AG09309 (cell line): Measurements from ENCODE around the gene CFAP90.

Source experiments
- DNase-seq: peaks from one replicate; pipeline ENCODE4 v3.0.0-alpha.2; 2010; ENCODE audit warnings: low read depth
- H3K4me3 ChIP-seq: 2 replicates; pipeline ENCODE4 v1.5.1; 2011; ENCODE audit warnings: mild to moderate bottlenecking, low read depth, low read length, moderate library complexity; ENCODE audit not compliant: control insufficient read depth
- CTCF ChIP-seq: IDR thresholded peaks from 2 replicates; pipeline ENCODE4 v1.5.1; 2011; ENCODE audit warnings: mild to moderate bottlenecking, low read depth, low read length, inconsistent platforms; ENCODE audit not compliant: insufficient read depth, control insufficient read depth; ENCODE audit errors: missing control alignments

Gene CFAP90

DNA sequence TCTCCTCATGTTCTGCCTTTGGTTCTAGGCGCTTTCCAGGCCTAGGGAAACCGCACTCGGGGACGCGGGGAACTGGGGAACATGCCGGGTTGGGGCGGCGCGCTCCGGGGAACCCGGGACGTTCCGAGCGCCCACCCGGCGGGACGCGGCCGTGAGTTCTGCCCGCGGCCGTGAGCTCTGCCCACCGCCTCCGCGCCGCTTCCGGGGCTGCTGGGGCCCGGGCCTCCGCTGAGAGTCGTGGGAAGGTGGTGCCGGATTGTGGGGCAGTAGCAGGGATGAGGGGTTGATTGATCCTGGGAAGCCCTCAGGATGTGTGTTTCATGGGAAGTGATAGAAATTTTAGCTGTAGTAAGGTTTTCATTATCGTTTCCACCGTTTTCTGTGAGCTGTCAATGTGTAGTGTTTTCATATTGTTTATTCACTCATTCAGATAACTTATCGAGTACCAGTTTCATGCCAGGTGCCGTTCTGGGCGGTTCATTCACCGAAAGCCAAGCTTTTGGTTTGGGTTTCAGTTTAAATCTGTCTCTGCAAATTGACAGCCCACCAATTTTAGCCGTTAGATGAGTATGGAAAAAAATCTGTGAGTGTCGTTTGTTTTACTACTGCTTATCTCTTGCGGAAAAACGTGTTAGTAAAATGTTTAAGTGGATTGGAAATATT lies 18.7 kb upstream of the CFAP90 start:
- DNase-seq = no peak
- peak overlapping the region; percentile 86 for H3K4me3 ChIP-seq
- no peak for TF ChIP-seq CTCF

GRCh38 chr5:7868773-7869473 lies 18.0 kb upstream of the CFAP90 start, which contains the start of the genes FASTKD3 and MTRR:
Gene FASTKD3, minus strand, starts transcription at chr5:7869031. Its CDS starts 948 bp downstream, at chr5:7868083.
Gene MTRR, plus strand, starts transcription at chr5:7869148. Its CDS starts 1,647 bp downstream, at chr5:7870795.
- TF ChIP-seq CTCF = no peak
- DNase-seq = peak; percentile 64
- H3K4me3 ChIP-seq = peak within 1 kb of the TSS; percentile 86

DNA sequence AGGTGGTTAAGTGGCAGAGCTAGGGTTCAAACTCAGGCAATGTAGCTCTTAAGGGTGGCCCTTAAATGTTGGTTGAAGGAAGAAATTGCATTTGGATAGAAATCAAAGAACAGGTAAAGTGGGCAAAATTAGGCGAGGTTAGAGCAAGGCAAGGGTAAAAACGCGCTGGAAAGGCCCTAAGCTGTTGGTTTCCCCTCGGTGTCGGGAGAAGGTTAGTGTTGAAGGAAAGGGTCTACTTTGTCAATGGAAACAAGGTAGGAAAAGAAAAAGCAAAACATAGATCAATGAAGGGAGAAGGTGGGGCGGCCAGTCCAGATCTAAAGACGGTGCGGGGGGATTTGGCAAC lies 17.5 kb upstream of the CFAP90 start:
- TF ChIP-seq CTCF = no peak
- no peak for DNase-seq
- H3K4me3 ChIP-seq = peak overlapping the region; percentile 86

DNA sequence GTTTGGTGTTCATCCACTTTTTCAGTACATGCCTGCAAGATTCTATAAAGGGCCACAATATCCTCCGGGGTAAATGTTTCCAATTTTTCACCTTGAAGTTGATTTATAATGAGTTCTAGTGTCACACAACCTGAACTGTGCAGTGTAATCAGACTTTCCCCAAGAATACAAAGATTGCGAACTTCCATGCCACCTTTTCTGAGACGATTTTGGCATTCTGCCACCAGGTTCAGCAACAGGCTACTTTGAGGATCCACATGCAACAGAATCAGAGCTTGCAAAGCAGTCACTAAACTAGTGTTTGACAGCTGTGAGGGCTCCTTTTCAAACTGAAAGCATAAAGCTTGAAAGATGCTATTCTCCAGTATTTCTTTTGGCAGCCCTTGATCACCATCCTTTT lies 16.3 kb upstream of the CFAP90 start:
- TF ChIP-seq CTCF = no peak
- no peak overlapping the region for H3K4me3 ChIP-seq
- no peak for DNase-seq

DNA sequence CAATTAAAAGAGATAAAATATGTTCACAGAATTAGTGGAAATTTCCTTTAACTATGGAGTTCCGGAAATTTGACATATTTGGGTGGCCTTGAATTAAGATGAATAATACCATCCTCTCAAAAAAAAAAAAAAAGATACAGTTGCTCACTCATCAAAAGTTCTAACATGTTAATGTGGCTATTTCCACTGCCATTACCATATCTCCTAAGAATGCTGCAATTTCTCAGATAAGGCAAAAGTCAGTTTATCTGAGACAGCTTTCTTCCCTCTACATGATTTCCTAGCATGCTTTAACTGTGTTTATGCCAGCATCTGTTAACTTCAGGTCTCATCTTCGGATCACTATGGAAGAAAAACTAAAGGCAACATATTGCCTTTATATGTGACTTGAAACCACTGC lies 15.3 kb upstream of the CFAP90 start:
- TF ChIP-seq CTCF = no peak
- H3K4me3 ChIP-seq = no peak overlapping the region
- DNase-seq = no peak

- no peak for DNase-seq
- TF ChIP-seq CTCF = no peak
- H3K4me3 ChIP-seq = no peak overlapping the region
These were observed 7.1 kb upstream of the CFAP90 start for GRCh38 chr5:7857926-7858632.
